SK-MEL-5 (cell line): ENCODE data around the gene ZNF385C. TPM values are rescaled to one million over a fixed set of nuclear protein-coding genes. Genes with fewer than 3 reads are reported as not detected.
"Not testable (repeated sequence)": the region's sequence is repeated elsewhere in the genome, so short reads cannot be mapped to it uniquely, and the experiment has no call there.

Experiments used
- DNase-seq: peaks from one replicate; pipeline ENCODE4 v3.0.0-alpha.2; 2016; ENCODE audit warnings: low read depth, low spot score
- in situ Hi-C: cut with HindIII; loops from 2 replicates; pipeline ENCODE4 v1.10.0; 2016; ENCODE audit warnings: low sequenced_read_pairs, high pct_unique_total_duplicates, low pct_unique_long_range_greater_than_20kb
- total RNA-seq: library from RNA; depleted of rRNA; stranded (reverse); fragments of >200 nt; shearing (Covaris generic); gene quantifications from 2 replicates; pipeline ENCODE4 v1.2.3, GENCODE V29; 2014

ZNF385C gene
- total RNA-seq, 1 experiment from 2014 or later = 0.45 TPM

DNA sequence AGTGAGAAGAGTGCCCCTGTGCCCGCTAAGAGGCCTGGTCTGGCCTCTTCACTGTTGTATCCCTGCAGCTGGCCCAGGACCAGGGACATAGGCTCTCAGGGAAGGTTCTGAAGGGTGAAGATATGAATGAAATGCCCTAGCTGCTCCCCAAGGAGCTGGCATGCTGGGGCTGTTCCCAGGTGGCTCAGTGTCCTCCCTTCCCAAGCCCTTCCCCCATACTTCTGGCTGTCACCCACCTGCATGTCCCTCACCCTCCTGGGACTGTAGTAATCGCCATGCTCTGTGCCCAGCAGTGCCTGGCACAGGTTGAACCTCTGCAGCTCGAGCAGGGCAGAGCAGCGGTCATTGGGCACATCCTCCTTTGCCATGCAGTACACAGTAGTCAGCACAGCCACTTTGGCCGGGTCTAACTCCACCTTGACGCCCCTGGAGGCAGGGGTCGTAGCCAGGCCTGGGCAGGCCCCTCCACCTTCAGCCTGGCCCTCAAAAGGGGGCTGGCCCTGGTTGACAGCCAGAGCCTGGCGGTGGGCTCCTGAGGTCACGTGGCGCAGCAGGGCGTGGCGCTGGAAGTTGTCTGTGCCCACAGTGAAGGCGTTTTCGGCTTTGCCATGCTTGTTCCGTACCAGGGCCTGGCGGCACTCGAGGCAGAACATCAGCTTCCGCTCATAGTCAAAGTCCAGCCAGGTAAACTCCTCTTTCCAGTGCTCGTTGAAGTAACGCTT lies 55.5 kb downstream of the ZNF385C start:
- in situ Hi-C loops = no loop called here
- no peak for DNase-seq

DNA sequence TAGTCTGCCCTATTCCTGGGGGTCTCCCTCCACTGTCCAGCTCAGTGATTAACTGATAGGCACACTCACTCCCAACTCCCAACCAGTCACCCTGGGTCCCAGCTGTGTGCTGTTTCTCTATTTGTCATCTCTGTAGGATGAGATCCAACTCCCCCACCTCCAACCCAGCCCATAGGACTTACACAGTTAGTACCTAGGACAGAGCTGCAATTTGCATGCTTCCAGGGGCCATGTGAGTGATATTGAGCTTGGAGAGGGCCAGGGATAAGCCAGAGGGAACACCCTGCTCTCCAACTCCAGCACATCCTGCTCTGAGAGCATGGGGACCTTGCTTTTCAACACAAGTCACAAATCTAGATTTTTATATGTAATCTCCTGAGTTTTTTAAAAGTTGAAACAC lies 56.7 kb downstream of the ZNF385C start:
- DNase-seq = no peak
- in situ Hi-C loops = no loop called here

DNA sequence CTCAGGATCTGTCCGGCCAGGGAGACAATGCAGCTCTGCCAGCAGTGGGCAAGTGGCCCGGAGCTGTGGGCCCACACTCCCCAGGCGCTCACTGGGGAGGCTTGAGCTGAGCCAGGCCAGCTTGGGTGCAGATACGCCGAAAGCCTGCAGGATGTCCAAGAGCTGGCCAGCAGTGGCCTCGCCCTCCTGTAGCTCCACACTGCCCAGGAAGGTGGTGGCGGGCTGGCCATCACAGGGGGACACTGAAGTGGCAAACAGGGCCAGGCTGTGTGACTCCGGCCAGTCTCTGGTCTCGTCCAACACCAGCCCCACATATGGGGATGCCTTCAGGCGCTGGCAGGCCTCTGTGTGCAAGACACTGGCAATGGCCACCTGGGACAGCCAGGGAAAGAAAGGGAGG lies 57.5 kb downstream of the ZNF385C start:
- no peak for DNase-seq
- in situ Hi-C loops = no loop called here

DNA sequence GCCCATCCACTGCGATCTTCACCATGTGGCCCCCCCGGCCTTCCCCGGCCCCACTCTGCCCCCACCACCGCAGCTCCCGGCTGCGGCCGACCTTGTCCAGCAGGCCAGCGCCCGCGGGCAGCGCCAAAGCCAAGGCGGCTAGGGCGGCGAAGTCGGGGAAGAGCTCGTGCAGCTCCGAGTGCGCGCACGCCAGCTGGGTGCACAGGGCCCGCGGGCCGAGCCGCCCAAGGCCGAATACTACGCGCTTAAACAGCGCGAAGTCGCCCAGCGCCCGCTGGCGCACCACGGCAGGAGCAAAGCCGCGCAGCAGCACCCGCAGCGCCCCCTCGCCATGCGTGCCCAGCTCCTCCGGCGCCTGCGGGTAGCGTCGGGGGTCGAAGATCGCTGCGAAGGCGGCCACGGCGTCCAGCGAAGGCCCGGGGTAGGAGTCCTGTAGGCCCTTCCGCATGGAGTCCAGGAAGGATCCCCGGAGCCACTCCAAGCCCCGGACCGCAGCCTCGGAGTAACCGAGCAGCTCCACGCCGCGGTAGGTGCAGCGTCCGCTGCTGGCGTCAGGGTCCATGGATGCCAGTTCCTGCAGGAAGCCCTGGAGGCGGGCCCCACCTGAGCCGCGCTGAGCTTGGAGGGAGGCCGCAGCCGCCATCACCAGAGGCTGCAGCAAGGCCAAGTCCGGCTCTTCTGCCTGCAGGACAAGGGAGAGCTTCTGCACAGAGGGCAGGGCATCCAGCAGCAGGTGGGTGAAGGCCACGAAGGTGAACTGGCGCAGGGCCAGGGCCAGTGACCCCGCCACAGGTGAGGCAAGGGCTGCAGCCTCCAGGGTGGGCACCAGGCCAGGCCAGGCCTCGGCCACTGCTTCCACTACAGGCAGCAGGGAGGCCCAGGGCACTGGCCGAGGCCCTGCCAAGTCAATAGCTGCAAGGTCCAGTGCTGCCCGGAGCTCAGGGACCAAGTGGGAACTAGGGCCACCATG lies 58.2 kb downstream of the ZNF385C start:
- DNase-seq = no peak
- in situ Hi-C loops = no loop called here

DNA sequence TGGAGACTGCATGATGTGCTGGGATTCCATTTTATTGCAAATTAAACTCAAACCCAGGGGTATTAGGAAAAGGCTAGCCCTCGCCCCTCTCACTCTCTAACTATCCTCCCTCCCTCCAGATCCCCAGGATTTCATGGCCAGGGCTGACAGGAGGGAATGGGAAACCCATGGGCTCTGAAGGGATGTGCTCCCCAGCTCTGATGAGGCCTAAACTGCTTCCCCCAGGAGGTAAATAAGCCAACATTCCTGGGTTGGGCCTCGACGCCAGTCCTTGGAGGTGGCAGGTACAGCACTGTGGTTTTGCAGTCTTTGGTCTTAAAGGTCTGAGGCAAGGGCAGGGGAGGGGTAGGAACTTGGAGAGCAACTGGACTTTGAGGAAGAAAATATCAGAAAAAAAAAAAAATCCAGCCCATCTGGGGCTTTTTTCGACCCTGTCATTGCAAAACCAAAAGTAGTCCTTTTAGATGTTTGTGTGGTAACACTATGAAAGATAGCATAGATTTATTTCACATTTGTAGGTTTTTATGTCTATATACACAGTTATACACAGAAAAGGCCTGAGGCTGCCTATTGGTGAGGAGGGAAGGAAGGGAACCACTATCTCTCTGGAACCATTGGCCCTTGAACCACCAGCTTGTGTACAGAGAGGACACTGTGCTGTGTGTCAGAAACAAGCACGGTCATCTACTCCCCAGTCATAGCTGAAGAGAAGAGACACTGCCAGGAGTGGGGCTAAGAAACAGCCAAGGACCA lies 59.9 kb downstream of the ZNF385C start:
- DNase-seq = no peak
- in situ Hi-C loops = no loop called here

DNA sequence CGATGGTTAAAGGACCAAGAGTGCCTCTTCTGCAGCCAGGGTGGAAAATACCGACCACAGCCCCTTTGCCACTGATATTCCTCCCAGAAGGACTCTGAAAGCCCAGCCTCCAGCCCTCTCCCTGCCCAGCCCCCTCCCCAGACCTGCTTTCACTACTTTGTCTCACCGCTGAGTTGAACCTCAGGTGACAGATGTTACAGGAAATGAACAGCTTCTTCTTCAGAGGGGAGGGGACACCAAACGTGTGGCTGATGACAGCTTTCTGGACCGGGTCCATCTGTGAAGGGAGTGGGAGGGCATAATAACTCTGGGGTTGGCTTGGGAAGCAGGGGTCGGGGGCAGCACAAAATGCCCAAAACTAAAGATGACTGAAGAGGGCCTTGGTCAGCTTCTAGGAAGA lies 64.2 kb downstream of the ZNF385C start:
- in situ Hi-C loops = no loop called here
- DNase-seq = no peak

DNA sequence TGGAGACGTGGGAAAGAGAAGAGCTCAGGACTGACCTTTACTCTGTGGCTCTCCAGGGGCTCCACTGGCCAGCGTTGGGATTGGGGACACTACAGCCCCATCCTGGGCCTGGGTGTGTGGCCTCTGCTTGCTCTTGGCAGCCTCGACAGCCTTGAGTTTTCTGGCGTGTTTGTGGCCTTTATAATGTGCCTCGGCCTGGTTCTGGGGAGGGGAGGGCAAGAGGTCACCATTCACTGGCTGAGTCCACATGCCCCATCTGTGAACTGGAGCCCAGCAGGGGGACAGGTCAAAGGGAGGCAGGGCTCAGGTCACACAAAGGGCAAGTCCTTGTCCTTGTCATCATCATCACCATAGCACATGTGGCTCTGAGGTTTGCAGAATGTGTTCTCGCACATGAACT lies 66.7 kb downstream of the ZNF385C start:
- no peak for DNase-seq
- in situ Hi-C loops = no loop called here

DNA sequence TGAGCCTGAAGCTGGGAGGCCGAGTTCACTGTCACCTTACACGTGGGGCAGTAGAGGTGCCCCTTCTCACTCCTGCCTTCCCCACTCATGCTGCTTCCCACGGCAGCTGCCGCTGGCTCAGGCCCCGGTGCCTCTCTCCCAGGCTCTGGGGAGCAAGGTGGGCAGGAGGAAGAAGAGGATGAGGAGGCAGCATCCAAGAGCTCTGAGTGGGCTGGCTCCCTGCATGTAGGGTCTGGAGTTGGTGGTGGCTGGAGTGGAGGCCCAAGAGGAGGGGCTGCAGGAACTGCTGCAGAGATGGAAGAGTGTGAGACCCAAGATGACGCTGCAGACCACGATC lies 69.5 kb downstream of the ZNF385C start:
- no peak for DNase-seq
- in situ Hi-C loops = no loop called here

DNA sequence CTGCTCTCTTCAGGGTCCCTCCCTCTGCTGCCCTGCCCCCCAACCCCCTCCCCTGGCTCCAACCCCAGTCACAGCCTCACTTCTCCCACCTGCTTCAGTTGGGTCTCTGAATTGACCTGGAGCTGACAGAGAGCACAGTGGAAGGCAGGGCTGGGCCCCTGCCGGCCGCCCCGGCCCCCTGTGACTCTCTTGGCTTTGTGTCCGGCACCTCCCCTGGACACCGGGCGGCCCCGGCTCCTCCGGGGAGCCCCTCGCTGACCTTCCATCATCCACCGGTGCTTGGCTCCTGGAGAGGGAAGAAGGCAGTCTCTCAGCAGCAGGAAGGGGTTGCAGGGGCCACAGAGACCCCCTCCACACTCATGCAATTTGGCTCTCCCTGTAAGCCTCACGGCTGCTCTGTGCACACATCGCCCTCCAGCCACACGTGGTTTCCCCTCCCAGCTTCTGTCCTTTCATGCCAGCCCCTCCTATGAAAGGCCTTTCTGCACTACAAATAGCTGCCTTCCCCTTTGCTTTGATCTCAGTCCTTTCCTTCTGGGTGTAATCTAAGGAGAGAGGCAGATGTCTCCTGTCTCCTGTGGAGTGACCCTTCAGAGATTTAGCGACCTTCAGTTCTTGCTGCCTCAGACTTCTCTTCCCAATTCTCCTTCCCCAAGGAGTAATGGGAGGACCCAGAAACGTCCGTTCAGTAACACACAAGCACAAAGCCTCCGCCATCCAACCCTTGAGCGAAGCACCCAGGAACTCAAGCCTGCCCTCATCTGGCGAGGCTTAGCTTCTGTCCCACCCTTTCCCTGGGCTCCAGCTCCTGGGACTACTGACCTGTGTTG lies 70.1 kb downstream of the ZNF385C start:
- in situ Hi-C loops = no loop called here
- DNase-seq = peak; percentile 80

DNA sequence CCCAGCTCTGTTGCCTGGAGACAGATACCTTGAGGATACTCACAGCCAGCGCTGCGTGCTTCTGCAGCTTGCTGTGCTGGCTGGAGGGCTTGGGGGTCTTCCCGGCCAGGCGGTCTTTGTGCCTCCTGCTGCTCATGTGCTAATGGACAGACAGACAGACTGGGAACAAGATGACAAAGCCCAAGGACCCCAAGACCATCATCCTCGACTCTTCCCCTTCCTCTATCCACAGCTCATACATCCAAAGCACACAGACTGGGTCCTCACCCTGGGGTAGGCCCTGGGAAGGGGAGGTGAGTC lies 70.7 kb downstream of the ZNF385C start:
- in situ Hi-C loops = no loop called here
- no peak for DNase-seq

DNA sequence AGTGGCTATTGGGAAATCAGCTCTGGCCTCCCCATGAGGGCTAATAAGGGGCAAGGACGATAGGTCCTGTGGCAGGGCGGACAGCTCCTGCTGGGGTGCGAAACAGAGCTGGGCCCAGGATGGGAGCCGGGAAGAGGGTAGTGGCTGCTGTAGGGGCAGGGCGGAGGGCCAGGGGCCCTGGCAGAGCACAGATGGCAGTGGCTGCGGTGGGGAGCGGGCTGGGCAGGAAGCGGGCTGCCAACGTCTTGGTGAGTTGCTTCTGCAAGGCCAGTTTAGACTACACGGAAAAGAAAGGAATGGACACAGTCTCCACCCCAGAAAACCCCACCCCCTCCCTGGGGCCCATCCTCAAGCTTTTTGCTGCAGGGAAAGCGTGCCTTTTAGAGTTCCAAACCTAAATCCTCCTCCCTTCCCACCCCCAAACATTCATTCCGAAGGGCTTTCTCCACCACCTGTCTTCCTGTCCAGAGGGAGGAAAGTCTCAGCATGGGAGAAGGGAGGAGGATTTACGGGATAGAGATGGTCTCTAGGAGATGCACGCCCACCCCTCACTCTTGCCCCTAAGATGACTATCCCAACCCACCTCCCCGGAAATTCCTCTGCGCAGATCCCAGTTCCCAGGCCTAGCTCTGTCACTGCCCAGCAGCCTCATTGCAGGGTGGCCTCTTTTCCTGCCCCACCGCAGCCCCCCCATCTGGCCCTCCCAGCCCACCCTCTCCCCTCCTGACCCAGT lies 71.2 kb downstream of the ZNF385C start:
- no peak for DNase-seq
- in situ Hi-C loops = no loop called here

DNA sequence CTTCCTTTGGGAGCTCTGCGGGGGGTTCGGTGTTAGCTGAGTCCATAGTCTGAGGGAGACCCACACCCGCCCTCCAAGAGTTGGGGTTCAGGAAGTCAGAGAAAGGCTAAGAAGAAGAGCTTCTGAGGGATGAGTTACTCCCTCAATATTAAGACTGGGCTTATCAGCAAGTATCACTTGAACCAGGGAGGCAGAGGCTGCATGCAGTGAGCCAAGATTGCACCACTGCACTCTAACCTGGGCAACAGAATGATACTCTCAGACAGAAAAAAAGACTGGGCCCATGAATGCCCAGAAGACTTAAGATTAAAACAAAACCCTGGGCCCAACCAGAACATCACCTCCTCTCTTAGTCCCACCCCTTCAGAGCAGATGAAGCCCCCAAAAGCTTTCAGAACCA lies 72.3 kb downstream of the ZNF385C start:
- no peak for DNase-seq
- in situ Hi-C loops = no loop called here

DNA sequence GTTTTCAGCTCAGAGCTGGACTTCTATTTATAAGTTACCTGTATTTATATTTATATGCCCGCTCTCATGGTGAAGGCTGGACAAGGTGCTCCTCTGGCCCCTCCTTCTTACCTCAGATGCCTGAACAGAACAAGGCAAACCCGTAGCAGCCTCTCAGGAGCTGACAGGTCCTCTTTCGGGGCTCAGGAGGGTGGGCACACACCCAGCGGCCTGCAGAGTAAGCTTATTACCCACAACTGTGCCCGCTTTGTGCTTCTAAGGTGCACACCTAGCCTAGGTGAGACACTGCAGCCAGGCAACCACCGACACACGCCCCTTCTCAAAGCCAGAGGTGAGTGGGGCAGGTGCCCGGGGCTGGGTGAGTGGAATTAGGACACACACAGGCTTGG lies 73.1 kb downstream of the ZNF385C start:
- no peak for DNase-seq
- in situ Hi-C loops = no loop called here

DNA sequence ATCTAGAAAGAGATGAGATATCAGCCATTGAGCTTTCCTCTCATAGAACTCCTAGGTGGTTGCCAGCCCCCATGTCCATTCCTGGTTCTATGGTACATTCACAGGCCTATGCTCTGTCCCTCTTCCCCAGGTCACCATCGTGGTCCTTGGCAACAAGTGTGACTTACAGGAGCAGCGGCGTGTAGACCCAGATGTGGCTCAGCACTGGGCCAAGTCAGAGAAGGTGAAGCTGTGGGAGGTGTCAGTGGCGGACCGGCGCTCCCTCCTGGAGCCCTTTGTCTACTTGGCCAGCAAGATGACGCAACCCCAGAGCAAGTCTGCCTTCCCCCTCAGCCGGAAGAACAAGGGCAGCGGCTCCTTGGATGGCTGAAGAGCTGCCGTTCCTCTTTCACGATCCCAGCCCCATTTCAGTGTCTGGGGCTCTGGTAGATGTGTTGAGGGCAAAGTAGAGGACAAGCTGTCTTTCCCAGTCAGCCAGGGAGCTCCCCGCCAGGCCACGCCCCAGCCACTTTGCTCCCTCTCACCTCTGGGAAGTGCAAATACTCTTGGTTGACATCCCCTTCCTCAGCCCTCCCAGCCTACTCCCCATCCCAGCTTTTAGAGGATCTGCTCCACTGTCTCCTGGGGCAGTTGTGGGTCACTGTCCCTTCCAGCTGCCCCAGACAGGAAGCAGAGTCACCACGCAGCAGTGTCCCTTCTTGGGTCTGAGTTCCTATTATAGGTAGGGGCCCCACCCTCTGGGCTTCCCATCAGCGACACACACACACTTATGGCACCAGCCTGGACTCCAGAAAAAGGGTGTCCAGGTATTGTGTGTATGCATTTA lies 74.5 kb downstream of the ZNF385C start:
- DNase-seq = no peak
- in situ Hi-C loops = no loop called here

DNA sequence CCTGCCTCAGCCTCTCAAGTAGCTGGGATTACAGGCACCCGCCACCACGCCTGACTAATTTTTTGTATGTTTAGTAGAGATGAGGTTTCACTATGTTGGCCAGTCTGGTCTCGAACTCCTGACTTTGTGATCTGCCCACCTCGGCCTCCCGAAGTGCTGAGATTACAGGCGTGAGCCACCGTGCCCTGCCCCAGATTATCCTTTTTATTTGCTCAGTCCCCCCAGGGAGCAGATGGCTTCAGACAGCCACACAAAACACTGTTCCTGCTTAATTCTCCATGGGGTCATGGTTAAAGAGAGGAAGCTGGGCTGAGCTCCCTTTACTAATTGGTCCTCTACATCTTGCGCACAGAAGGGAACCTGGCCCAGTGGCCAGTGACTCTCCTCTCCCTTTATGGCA lies 77.4 kb downstream of the ZNF385C start:
- DNase-seq, in situ Hi-C loops: not testable (repeated sequence)
